COLO668 (cell line): Measurements from ENCODE around the gene TDP2.

ENCODE experiments used
- DNase-seq: peaks from one replicate; lab custom pipeline; 2025; ENCODE audit not compliant: unreplicated experiment; lab: John Stamatoyannopoulos, UW

TDP2 gene

GRCh38 chr6:24606200-24606930, 60.3 kb downstream of the TDP2 start:
- no peak for DNase-seq

GRCh38 chr6:24603241-24603640, 63.5 kb downstream of the TDP2 start:
- no peak for DNase-seq

- no peak for DNase-seq
Measured at GRCh38 chr6:24600903-24601302, 65.8 kb downstream of the TDP2 start.
